HAP-1 (cell line): ENCODE data around the gene PLAAT3.
"Not testable (repeated sequence)": the region's sequence is repeated elsewhere in the genome, so short reads cannot be mapped to it uniquely, and the experiment has no call there.

ENCODE experiments used
- DNase-seq, 2 experiments: peaks; one replicate each; pipeline ENCODE4 v3.0.0-alpha.2; 2016 to 2020; ENCODE audit warnings: low spot score in 2 of 2
- H3K27me3 ChIP-seq: fragments of 250-450 bp; sonication (Bioruptor Pico); 2 replicates; pipeline ENCODE4 v1.5.1; 2020; ENCODE audit warnings: low read depth, mild to moderate bottlenecking, moderate library complexity
- H3K36me3 ChIP-seq: fragments of 250-450 bp; sonication (Bioruptor Pico); replicated peaks from 2 replicates; pipeline ENCODE4 v1.5.1; 2020; ENCODE audit warnings: mild to moderate bottlenecking
- H3K4me1 ChIP-seq: fragments of 250-450 bp; sonication (Bioruptor Pico); 2 replicates; pipeline ENCODE4 v1.5.1; 2020; ENCODE audit warnings: mild to moderate bottlenecking
- H3K4me3 ChIP-seq: fragments of 250-450 bp; sonication (Bioruptor Pico); 2 replicates; pipeline ENCODE4 v1.5.1; 2020; ENCODE audit warnings: mild to moderate bottlenecking, moderate library complexity
- H3K9me3 ChIP-seq: fragments of 250-450 bp; sonication (Bioruptor Pico); 2 replicates; pipeline ENCODE4 v1.5.1; 2020; ENCODE audit warnings: mild to moderate bottlenecking, moderate library complexity
- in situ Hi-C: fragments of 300-500 bp; cut with MboI; formaldehyde crosslinking; loops from 3 replicates; pipeline ENCODE4 v1.14.3; 2020; ENCODE audit warnings: low sequenced_read_pairs, inconsistent platforms, mixed read lengths

The PLAAT3 gene

DNA sequence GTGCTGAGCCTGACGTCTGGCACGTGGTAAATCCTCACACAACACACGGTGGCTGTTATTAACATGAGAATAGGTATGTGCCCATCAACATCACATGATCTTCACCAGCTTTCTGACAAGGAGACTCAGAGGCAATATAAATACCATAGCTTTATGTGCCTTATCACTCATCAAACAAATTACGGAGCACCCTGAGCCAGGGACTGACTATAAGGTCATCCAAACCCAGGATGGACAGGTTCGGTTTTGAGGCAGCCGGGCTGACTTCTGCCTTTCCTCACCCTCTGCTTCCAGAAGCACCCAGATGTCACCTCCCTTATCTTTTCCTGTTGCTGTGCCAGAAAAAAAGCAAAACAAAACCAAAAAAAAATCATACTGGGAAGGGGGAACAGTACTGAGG lies 5.7 kb upstream of the PLAAT3 start:
- H3K27me3 ChIP-seq, result no peaks in the 10 kb centered on the region
- H3K4me1 ChIP-seq, result peaks cover 6% of the 10 kb centered on the region
- in situ Hi-C loops, result no loop called here
- DNase-seq, result no peak
- H3K9me3 ChIP-seq, result no peaks in the 10 kb centered on the region
- no peak overlapping the region for H3K4me3 ChIP-seq
- no peaks in the 10 kb centered on the region for H3K36me3 ChIP-seq

DNA sequence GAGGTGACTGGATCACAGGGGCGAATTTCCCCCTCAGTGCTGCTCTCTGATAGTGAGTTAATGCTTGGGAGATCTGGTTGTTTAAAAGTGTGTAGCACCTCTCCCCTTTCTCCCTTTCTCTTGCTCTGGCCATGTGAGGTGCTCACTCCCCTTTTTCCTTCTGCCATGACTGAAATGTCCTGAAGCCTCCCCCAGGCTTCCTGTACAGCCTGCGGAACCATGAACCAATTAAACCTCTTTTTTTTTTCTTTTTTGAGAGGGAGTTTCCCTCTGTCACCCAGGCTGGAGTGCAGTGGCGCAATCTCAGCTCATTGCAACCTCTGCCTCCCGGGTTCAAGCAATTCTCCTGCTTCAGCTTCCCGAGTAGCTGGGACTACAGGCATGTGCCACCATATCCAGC lies 3.5 kb upstream of the PLAAT3 start:
- H3K4me1 ChIP-seq, H3K4me3 ChIP-seq, in situ Hi-C loops, H3K27me3 ChIP-seq, H3K36me3 ChIP-seq, H3K9me3 ChIP-seq: not testable (repeated sequence)
- DNase-seq, result peak in 1 of 2 experiments; percentile 3

DNA sequence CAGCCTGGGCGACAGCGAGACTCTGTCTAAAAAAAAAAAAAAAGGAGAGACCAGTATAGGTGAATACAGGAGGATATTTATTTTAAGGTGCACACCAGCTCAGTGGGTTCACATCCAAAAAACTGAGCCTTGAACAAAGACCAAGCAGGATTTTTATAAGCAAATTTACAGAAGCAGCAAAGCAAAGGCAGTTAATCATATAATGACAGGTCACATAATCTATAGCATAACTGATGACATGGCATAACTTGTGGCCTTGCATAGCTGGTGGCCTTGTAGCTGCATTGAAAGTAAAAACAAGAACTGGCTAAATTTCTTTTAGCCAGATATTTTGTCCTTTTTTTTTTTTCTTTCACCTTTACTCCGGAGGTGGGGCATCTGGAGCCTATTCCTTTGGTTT lies 2.7 kb upstream of the PLAAT3 start:
- Histone ChIP-seq H3K27me3 (no peaks in the 10 kb centered on the region), H3K9me3 (no peaks in the 10 kb centered on the region), H3K36me3 (no peaks in the 10 kb centered on the region), H3K4me1 (peaks cover 15% of the 10 kb centered on the region), H3K4me3 (no peak overlapping the region)
- in situ Hi-C loops, result no loop called here
- no peak for DNase-seq

DNA sequence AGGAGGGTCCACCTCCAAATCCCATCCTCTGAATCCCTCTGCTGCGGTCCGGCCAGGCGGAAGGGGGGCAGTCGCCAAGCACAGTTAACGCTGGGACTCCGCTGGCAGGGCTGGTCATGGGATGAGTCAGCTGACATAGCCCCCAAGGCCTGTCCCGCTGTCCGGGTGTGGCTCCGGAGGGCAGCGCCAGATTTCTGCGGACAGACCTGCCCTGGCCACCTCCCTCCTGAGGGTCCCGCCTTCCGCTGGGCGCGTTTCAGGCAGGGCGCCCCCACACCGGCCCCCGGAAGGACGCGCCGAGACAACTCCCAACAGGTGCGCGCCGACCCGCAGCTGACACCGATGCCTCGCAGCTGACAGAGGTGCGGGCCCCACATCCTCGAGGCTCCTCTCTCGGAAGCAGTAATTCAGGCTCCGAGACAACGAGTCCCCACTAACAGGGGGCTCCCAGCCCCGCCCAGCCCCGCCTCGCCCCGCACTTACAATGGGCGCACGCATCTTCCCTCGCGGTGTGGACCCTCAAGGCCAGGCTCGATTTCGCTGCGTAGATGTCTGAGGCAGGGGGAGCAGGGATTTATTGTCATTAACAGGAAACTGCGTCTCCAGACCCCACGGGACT lies 607 bp downstream of the PLAAT3 start:
- H3K4me3 ChIP-seq, result peak overlapping the region; percentile 52
- H3K27me3 ChIP-seq, result no peaks in the 10 kb centered on the region
- no peaks in the 10 kb centered on the region for H3K9me3 ChIP-seq
- peaks cover 34% of the 10 kb centered on the region for H3K4me1 ChIP-seq
- in situ Hi-C loops, result loop anchor here (5.0 kb wide), 1 partner anchor 81 kb away; no protein-coding TSS in a partner anchor
- DNase-seq, result peak; percentile 62 to 80
- peaks cover 3% of the 10 kb centered on the region; the same call in 1 of the 2 replicates for H3K36me3 ChIP-seq

DNA sequence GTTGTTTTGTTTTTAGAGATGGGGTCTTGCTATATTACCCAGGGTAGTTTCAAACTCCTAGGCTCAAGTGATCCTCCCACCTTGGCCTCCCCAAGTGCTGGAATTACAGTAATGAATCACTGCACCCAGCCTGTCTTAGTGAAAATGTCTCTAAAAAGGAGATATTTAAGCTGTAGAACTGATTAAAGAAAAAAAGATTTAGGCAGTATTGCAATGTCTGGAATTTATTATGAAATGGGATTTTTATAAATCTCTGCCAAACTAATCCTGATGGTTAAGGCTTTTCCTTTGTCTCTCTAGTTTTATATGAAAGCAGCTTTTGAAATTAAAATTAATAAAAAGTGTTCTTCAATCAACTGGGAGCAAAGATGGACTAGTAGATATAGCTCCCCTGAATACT lies 2.1 kb downstream of the PLAAT3 start:
- Histone ChIP-seq H3K4me3 (peak overlapping the region; percentile 52; the same call in 1 of the 2 replicates), H3K36me3 (peaks cover 3% of the 10 kb centered on the region; the same call in 1 of the 2 replicates), H3K9me3 (no peaks in the 10 kb centered on the region), H3K4me1 (peaks cover 36% of the 10 kb centered on the region), H3K27me3 (no peaks in the 10 kb centered on the region)
- in situ Hi-C loops, result loop anchor here (5.0 kb wide), 1 partner anchor 80 kb away; no protein-coding TSS in a partner anchor
- DNase-seq, result no peak

DNA sequence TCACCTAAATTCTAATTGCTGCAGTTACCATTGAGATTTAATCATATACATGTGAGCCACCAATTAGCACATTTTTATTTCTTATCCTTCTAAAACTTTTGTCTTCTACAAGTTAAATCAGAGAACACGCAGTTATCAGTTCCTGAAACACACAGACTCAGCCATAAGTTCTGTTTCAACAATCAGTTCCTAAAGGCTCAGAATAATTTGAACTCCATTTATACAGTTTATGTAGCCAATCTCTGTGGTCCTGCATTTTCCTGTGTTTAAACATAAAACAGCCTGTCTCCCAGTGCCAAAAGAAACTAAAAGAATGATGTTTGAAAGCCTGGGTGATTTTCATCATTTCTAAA lies 2.9 kb downstream of the PLAAT3 start:
- peaks cover 36% of the 10 kb centered on the region for H3K4me1 ChIP-seq
- H3K9me3 ChIP-seq, result no peaks in the 10 kb centered on the region
- peaks cover 3% of the 10 kb centered on the region; the same call in 1 of the 2 replicates for H3K36me3 ChIP-seq
- no peak for DNase-seq
- no peak overlapping the region; the same call in 1 of the 2 replicates for H3K4me3 ChIP-seq
- in situ Hi-C loops, result loop anchor here (5.0 kb wide), 1 partner anchor 79 kb away; no protein-coding TSS in a partner anchor
- H3K27me3 ChIP-seq, result no peaks in the 10 kb centered on the region

DNA sequence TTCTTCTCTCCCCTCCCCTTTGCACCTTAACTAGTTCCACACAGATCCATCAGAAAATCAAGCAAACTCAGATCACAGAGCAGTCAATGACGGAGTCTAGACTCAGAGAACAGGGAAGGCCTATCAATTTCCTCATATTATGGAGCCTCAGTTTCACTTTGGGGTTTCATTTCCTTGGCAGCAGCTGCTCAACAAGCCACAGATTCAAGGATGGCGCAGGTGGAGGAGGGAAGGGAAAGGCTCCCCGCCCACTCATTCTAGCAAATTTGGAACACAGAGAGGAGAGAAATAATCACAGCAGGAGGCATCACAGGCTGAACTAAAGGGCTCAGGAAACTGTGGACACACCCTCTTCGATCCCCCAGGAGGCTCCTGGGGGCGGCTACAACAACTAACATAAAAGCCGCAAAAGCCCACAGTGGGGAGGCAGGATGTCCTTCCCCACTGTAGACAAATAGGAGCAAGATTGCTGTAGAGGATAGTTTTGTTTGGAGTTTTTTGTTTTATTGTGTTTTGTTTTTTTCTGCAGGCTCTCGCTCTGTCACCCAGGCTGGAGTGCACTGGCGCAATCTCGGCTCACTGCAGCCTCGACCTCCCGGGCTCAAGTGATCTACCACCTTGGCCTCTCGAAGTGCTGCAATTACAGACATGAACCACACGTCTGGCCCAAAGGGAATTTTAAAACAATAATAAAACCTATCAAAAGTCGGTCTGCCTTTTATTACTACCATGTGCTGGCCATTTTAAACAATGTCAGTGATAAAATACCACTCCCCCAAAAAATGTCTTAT lies 3.4 kb downstream of the PLAAT3 start:
- Histone ChIP-seq H3K36me3 (peaks cover 8% of the 10 kb centered on the region; the same call in 1 of the 2 replicates), H3K4me3 (no peak overlapping the region; the same call in 1 of the 2 replicates), H3K27me3 (no peaks in the 10 kb centered on the region), H3K4me1 (peaks cover 35% of the 10 kb centered on the region), H3K9me3 (no peaks in the 10 kb centered on the region)
- DNase-seq, result peak; percentile 73 to 75
- in situ Hi-C loops, result loop anchor here (5.0 kb wide), 1 partner anchor 78 kb away; no protein-coding TSS in a partner anchor

DNA sequence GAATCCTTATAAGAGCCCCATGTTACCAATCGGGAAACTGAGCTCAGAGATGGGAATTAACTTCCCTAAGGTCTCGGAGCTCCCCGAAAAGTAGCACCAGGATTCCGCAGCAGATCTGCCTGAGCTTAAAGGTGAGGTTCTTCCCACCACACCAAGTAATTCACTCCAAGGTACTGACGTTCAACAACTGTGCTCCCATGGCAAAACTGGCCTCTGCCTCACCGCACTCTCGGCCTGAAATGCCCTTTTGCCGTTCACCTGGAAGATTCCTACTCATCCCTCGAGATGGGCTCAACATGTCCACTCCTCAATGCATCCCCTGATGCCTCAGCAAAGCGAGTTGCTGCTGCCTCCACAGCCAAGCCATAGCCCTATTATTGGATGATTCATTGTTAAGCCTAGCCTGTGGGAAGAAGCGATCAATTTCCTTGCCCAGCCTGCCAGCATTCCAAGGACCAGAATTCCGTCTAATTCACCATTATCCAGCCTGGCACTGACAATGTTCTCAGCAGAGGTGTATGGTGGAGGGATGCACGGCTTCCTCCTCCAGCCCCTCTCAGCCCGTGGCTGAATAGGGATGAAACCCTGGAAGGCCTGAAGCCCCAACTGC lies 4.2 kb downstream of the PLAAT3 start:
- Histone ChIP-seq H3K9me3 (no peaks in the 10 kb centered on the region), H3K4me3 (no peak overlapping the region), H3K27me3 (no peaks in the 10 kb centered on the region), H3K4me1 (peaks cover 30% of the 10 kb centered on the region), H3K36me3 (peaks cover 9% of the 10 kb centered on the region; the same call in 1 of the 2 replicates)
- no peak for DNase-seq
- in situ Hi-C loops, result loop anchor here (5.0 kb wide), 1 partner anchor 78 kb away; no protein-coding TSS in a partner anchor

DNA sequence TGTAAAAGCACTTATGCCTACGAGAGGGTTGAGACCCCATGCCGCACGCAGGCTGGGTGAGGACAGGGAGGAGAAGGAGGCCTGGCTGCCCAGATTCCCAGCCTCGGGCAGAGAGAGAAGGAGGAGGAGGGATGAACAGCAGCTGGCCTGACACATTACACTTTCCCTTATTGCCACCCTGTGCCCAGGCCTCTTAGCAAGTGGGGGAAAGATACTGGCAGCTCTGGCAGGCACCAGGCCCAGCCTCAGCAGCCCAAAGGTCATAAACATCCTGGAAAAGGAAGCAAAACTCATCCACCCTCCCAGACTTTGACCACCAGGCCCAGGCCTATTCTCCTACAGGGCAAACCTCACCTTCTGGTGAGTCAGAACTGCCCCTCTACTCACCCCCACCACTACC lies 4.7 kb downstream of the PLAAT3 start:
- no peaks in the 10 kb centered on the region for H3K9me3 ChIP-seq
- peaks cover 31% of the 10 kb centered on the region for H3K4me1 ChIP-seq
- in situ Hi-C loops, result no loop called here
- H3K4me3 ChIP-seq, result no peak overlapping the region
- no peaks in the 10 kb centered on the region for H3K27me3 ChIP-seq
- no peak for DNase-seq
- H3K36me3 ChIP-seq, result peaks cover 9% of the 10 kb centered on the region; the same call in 1 of the 2 replicates

DNA sequence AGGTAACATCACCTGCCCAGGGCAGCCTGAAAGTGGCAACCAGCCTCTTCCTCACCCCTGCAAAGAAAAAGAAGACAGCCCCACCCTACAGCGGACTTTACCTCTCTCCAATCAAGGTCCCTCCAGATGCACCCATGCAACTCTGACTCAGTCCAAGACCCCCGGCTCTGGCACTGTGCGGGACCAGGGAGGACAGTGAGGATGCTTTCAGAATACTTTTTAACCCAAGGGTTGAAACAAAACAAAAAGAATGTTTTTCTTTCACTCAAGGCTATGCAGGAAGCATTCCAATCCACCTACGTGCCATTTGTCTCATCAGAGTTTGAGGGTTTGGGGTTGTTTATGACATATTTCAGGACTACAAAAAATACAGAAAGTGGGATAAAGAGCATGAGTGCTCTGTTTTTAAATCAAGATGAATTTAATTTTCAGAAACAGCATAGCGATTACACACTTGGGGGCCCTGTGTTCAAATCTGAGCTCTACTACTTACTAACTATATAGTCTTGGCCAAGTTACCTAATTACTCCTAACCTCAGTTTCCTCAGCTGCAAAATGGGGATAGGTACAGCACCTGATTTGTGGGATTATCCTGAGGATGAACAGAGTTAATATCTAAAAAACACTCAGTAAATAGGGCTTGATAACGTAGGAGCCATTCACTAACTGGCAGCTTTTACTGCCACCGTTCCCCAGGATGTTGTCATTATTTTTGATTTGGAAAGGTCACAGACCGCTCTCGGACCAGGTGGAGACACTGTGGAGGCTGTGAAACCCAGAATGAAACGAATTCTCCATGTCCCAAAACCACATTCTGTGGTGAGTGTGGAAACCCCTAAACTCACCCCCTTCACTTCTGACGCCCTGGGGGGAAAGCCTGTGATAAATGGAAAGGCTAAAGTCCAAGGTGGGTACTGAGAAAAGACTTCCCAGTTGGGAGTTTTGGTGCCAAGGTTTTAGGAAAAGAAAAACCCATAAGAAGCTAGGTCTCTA lies 5.6 kb downstream of the PLAAT3 start:
- in situ Hi-C loops, result no loop called here
- H3K36me3 ChIP-seq, result peaks cover 12% of the 10 kb centered on the region; the same call in 1 of the 2 replicates
- no peak for DNase-seq
- no peak overlapping the region for H3K4me3 ChIP-seq
- H3K27me3 ChIP-seq, result no peaks in the 10 kb centered on the region
- H3K9me3 ChIP-seq, result no peaks in the 10 kb centered on the region
- H3K4me1 ChIP-seq, result peaks cover 39% of the 10 kb centered on the region

DNA sequence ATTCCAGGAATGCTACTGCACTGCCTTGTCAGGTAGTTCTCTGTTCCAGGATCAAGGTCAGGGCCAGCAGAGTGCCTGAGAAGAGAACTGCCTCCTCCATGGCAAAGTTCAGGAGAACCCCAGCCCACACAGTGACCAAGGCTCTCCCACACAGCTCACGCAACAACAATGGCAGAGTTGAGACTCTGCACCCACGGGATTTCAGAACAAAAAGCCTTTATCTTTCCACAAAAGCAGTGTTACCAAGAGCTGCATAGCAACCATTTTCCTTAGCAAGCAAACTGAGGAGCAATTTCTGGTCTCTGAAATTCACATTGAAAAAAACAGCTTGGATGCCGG lies 11.1 kb downstream of the PLAAT3 start:
- Histone ChIP-seq H3K4me1 (peaks cover 21% of the 10 kb centered on the region), H3K36me3 (peaks cover 15% of the 10 kb centered on the region), H3K9me3 (no peaks in the 10 kb centered on the region), H3K4me3 (no peak overlapping the region), H3K27me3 (no peaks in the 10 kb centered on the region)
- peak; percentile 83 to 91 for DNase-seq
- in situ Hi-C loops, result no loop called here

DNA sequence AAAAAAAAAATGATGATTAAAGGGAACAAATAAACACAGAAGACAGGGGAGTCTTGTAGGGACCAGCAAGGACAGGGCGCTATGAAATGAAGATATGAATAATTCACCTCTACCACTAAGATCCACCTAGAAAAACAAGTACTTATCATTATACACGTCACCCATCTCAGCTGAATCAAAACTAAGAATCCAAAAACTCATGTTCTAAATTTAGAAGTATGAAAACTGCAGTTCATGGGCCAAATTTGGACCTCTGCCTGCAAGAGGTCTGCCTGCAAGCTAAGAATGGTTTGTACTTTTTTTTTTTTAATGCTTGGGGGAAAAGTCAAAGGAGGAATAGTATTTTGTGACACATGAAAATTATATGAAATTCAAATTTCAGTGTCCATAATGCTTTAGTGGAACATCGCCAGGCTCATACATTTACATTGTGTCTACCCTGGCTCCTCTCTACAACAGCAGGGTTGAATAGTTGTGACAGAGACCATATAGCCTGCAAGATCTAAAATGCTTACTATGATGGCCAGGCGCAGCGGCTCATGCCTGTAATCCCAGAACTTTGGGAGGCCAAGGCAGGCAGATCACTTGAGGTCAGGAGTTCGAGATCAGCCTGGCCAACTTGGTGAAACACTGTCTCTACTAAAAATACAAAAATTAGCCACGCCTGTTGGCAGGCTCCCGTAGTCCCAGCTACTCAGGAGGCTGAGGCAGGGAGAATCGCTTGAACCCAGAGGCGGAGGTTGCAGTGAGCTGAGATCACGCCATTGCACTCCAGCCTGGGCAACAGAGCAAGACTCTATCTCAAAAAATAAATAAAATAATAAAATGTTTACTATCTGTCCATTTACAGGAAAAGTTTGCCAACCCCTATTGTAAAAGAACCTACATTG lies 11.7 kb downstream of the PLAAT3 start:
- DNase-seq, result peak in 1 of 2 experiments; percentile 2
- H3K9me3 ChIP-seq, in situ Hi-C loops, H3K4me3 ChIP-seq, H3K27me3 ChIP-seq: not testable (repeated sequence)
- Histone ChIP-seq H3K36me3 (peaks cover 21% of the 10 kb centered on the region), H3K4me1 (peaks cover 21% of the 10 kb centered on the region)
